H9 (cell line): ENCODE measurements around the gene OCLN. TPM values are rescaled to one million over a fixed set of nuclear protein-coding genes. Genes with fewer than 3 reads are reported as not detected.
"Not testable (repeated sequence)": the region's sequence is repeated elsewhere in the genome, so short reads cannot be mapped to it uniquely, and the experiment has no call there.

Experiments used
- DNase-seq: peaks from one replicate; pipeline ENCODE4 v3.0.0-alpha.2; 2017
- H2AFZ ChIP-seq: one replicate; pipeline ENCODE4 v1.6.1; 2013; ENCODE audit warnings: mild to moderate bottlenecking, low read length, control low read depth, moderate library complexity
- H2AK5ac ChIP-seq: 2 replicates; pipeline ENCODE4 v1.6.1; 2013; ENCODE audit warnings: low read length, control low read depth, mixed read lengths; ENCODE audit not compliant: insufficient read length
- H2BK120ac ChIP-seq: one replicate; pipeline ENCODE4 v1.6.1; 2013; ENCODE audit warnings: low read depth, mild to moderate bottlenecking, low read length, control low read depth, inconsistent platforms; ENCODE audit not compliant: poor library complexity, severe bottlenecking
- H2BK12ac ChIP-seq: 2 replicates; pipeline ENCODE4 v1.6.1; 2013; ENCODE audit warnings: low read length, control low read depth, mixed read lengths, low read depth; ENCODE audit not compliant: insufficient read length
- H2BK15ac ChIP-seq: 2 replicates; pipeline ENCODE4 v1.6.1; 2013; ENCODE audit warnings: low read depth, low read length, control low read depth
- H2BK20ac ChIP-seq: one replicate; pipeline ENCODE4 v1.6.1; 2013; ENCODE audit warnings: low read depth, mild to moderate bottlenecking, low read length, control low read depth, inconsistent platforms; ENCODE audit not compliant: poor library complexity, severe bottlenecking
- H2BK5ac ChIP-seq: 2 replicates; pipeline ENCODE4 v1.6.1; 2013; ENCODE audit warnings: low read length, control low read depth, mixed read lengths; ENCODE audit not compliant: insufficient read length
- H3K14ac ChIP-seq: 2 replicates; pipeline ENCODE4 v1.6.1; 2013; ENCODE audit warnings: low read length, control low read depth; ENCODE audit not compliant: insufficient read depth
- H3K18ac ChIP-seq: 2 replicates; pipeline ENCODE4 v1.6.1; 2013; ENCODE audit warnings: low read depth, mild to moderate bottlenecking, mixed read lengths, low read length, control low read depth; ENCODE audit not compliant: insufficient read length
- H3K23ac ChIP-seq: 2 replicates; pipeline ENCODE4 v1.6.1; 2013; ENCODE audit warnings: low read length, control low read depth, mixed read lengths, low read depth; ENCODE audit not compliant: insufficient read length
- H3K23me2 ChIP-seq: 2 replicates; pipeline ENCODE4 v1.6.1; 2013; ENCODE audit warnings: low read depth, mild to moderate bottlenecking, mixed read lengths, low read length, control low read depth; ENCODE audit not compliant: insufficient read length, poor library complexity, severe bottlenecking
- H3K27ac ChIP-seq: 2 replicates; pipeline ENCODE4 v1.5.1; 2013; ENCODE audit warnings: low read length, control low read depth, mixed read lengths, low read depth; ENCODE audit not compliant: insufficient read length
- H3K27me3 ChIP-seq: 2 replicates; pipeline ENCODE4 v1.6.1; 2013; ENCODE audit warnings: low read length, control low read depth, inconsistent platforms; ENCODE audit not compliant: insufficient read depth
- H3K4ac ChIP-seq: 2 replicates; pipeline ENCODE4 v1.6.1; 2013; ENCODE audit warnings: low read depth, mild to moderate bottlenecking, control low read depth, inconsistent platforms, low read length, moderate library complexity
- H3K4me1 ChIP-seq: 2 replicates; pipeline ENCODE4 v1.6.1; 2013; ENCODE audit warnings: low read length, control low read depth, inconsistent platforms; ENCODE audit not compliant: insufficient read depth
- H3K4me2 ChIP-seq: 2 replicates; pipeline ENCODE4 v1.6.1; 2013; ENCODE audit warnings: low read length, control low read depth, mixed read lengths; ENCODE audit not compliant: insufficient read length, insufficient read depth
- H3K56ac ChIP-seq: 2 replicates; pipeline ENCODE4 v1.6.1; 2013; ENCODE audit warnings: low read depth, mild to moderate bottlenecking, mixed read lengths, low read length, control low read depth; ENCODE audit not compliant: insufficient read length
- H3K79me1 ChIP-seq: 2 replicates; pipeline ENCODE4 v1.6.1; 2013; ENCODE audit warnings: low read depth, mild to moderate bottlenecking, moderate library complexity, low read length, control low read depth, inconsistent platforms; ENCODE audit not compliant: insufficient read depth, poor library complexity, severe bottlenecking
- H3K79me2 ChIP-seq: 2 replicates; pipeline ENCODE4 v1.6.1; 2013; ENCODE audit warnings: low read length, control low read depth, inconsistent platforms; ENCODE audit not compliant: insufficient read depth
- H3K9ac ChIP-seq: 2 replicates; pipeline ENCODE4 v1.6.1; 2013; ENCODE audit warnings: low read length, control low read depth, mixed read lengths; ENCODE audit not compliant: insufficient read length; ENCODE audit errors: extremely low read depth
- H3K9me3 ChIP-seq: one replicate; pipeline ENCODE4 v1.6.1; 2013; ENCODE audit warnings: low read depth, low read length, inconsistent platforms; ENCODE audit not compliant: control insufficient read depth
- H3T11ph ChIP-seq: one replicate; pipeline ENCODE4 v1.6.1; 2013; ENCODE audit warnings: mild to moderate bottlenecking, low read length, control low read depth, inconsistent platforms
- H4K20me1 ChIP-seq: one replicate; pipeline ENCODE4 v1.6.1; 2013; ENCODE audit not compliant: control insufficient read depth, insufficient read length, insufficient read depth
- H4K5ac ChIP-seq: 2 replicates; pipeline ENCODE4 v1.6.1; 2013; ENCODE audit warnings: low read depth, mild to moderate bottlenecking, mixed read lengths, low read length, control low read depth; ENCODE audit not compliant: insufficient read length
- H4K8ac ChIP-seq: replicated peaks from 2 replicates; pipeline ENCODE4 v1.6.1; 2013; ENCODE audit warnings: low read length, control low read depth, mixed read lengths, low read depth; ENCODE audit not compliant: insufficient read length
- H4K91ac ChIP-seq: 2 replicates; pipeline ENCODE4 v1.6.1; 2013; ENCODE audit warnings: low read depth, mild to moderate bottlenecking, moderate library complexity, mixed read lengths, low read length, control low read depth; ENCODE audit not compliant: insufficient read length
- H3K27ac Mint-ChIP-seq, 3 experiments: 2 replicates in 2 of 3; 3 replicates in 1 of 3; pipeline ENCODE4 v1.8.0; 2020 to 2021; ENCODE audit warnings: mixed read lengths in 3 of 3, mild to moderate bottlenecking in 1 of 3, moderate library complexity in 1 of 3
- H3K27me3 Mint-ChIP-seq: 2 replicates; pipeline ENCODE4 v1.8.0; 2021; ENCODE audit warnings: low read depth, mild to moderate bottlenecking, moderate library complexity, mixed read lengths
- H3K36me3 Mint-ChIP-seq, 3 experiments: 2 replicates in 2 of 3; 3 replicates in 1 of 3; pipeline ENCODE4 v1.8.0; 2020 to 2021; ENCODE audit warnings: low read depth in 3 of 3, mixed read lengths in 3 of 3; ENCODE audit not compliant: insufficient read depth in 1 of 3
- H3K4me1 Mint-ChIP-seq, 2 experiments: 2 replicates each; pipeline ENCODE4 v1.8.0; 2020; ENCODE audit warnings: mixed read lengths in 2 of 2
- H3K4me3 Mint-ChIP-seq, 2 experiments: 2 replicates in 1 of 2; 3 replicates in 1 of 2; pipeline ENCODE4 v1.8.0; 2020 to 2021; ENCODE audit warnings: mild to moderate bottlenecking in 2 of 2, mixed read lengths in 2 of 2, moderate library complexity in 1 of 2
- H3K9me3 Mint-ChIP-seq, 2 experiments: 2 replicates in 1 of 2; 3 replicates in 1 of 2; pipeline ENCODE4 v1.8.0; 2020; ENCODE audit warnings: mild to moderate bottlenecking in 2 of 2, mixed read lengths in 2 of 2, moderate library complexity in 1 of 2
- WGBS: extraction: QIAGEN DNeasy Blood & Tissue Kit; methylation state at CpG from one replicate; pipeline ENCODE4 v1.1.7; 2013; ENCODE audit warnings: missing lambda C conversion rate, low lambda C conversion rate, mixed read lengths; ENCODE audit not compliant: insufficient read length; ENCODE audit errors: extremely low coverage; 5-methylcytosine and 5-hydroxymethylcytosine counted together
- total RNA-seq: library from RNA; stranded (reverse); gene quantifications from 2 replicates; pipeline ENCODE4 v1.2.1, GENCODE V29; 2021

OCLN gene
- total RNA-seq, 1 experiment from 2014 or later, result 109 TPM

GRCh38 chr5:69542838-69543618 is 50.4 kb downstream of the OCLN start:
- not testable (repeated sequence) for H4K20me1 ChIP-seq, H3K4ac ChIP-seq, H3K56ac ChIP-seq, H2BK5ac ChIP-seq, H4K8ac ChIP-seq, H2BK15ac ChIP-seq, DNase-seq, H3K23ac ChIP-seq, H3K27me3 ChIP-seq, H3K9me3 Mint-ChIP-seq, H3K79me1 ChIP-seq, H3K18ac ChIP-seq, H2BK12ac ChIP-seq, H2BK120ac ChIP-seq, H3K23me2 ChIP-seq, H3K4me1 Mint-ChIP-seq, H3K27ac Mint-ChIP-seq, H2AFZ ChIP-seq, H2BK20ac ChIP-seq, H4K5ac ChIP-seq, H3K4me2 ChIP-seq, H3K27me3 Mint-ChIP-seq, H3K9ac ChIP-seq, H3K14ac ChIP-seq, H3K79me2 ChIP-seq, H3T11ph ChIP-seq, H3K27ac ChIP-seq, H2AK5ac ChIP-seq, H4K91ac ChIP-seq, H3K4me3 Mint-ChIP-seq, H3K36me3 Mint-ChIP-seq, H3K4me1 ChIP-seq, H3K9me3 ChIP-seq
- no CpG with 5 or more reads among the region's 3 CpGs for WGBS

- H3K27me3 Mint-ChIP-seq, H3K27ac ChIP-seq, H2AFZ ChIP-seq, H3T11ph ChIP-seq, H3K27me3 ChIP-seq, H4K20me1 ChIP-seq, H4K91ac ChIP-seq, H3K4ac ChIP-seq, H3K27ac Mint-ChIP-seq, H3K36me3 Mint-ChIP-seq, H3K79me1 ChIP-seq, H4K5ac ChIP-seq, H3K23ac ChIP-seq, H3K9ac ChIP-seq, H3K4me1 ChIP-seq, H2BK5ac ChIP-seq, H3K9me3 Mint-ChIP-seq, H3K79me2 ChIP-seq, H3K23me2 ChIP-seq, H3K56ac ChIP-seq, H3K18ac ChIP-seq, H2AK5ac ChIP-seq, H3K4me3 Mint-ChIP-seq, H2BK120ac ChIP-seq, H4K8ac ChIP-seq, H2BK20ac ChIP-seq, H2BK15ac ChIP-seq, H3K14ac ChIP-seq, H3K4me1 Mint-ChIP-seq, H2BK12ac ChIP-seq, H3K4me2 ChIP-seq, H3K9me3 ChIP-seq, DNase-seq: not testable (repeated sequence)
- WGBS, result no CpG with 5 or more reads among the region's 7 CpGs
These were observed 52.0 kb downstream of the OCLN start for GRCh38 chr5:69544602-69545001.
